Measurements from ENCODE around the gene SKA3. TPM values are rescaled to one million over a fixed set of nuclear protein-coding genes. Genes with fewer than 3 reads are reported as not detected.
"Not testable (repeated sequence)": the region's sequence is repeated elsewhere in the genome, so short reads cannot be mapped to it uniquely, and the experiment has no call there.

The SKA3 gene
- total RNA-seq = 3.1 to 4.7 TPM (median 4.2 TPM) in 3 replicates
- long read RNA-seq, partial matches to known transcripts = 0 of 9 reads
- long read RNA-seq, other reads (novel, unspliced or antisense) = 5 of 9 reads

GRCh38 chr13:21176215-21176981, at the start of gene SKA3, which contains the start of gene MRPL57:
SKA3 (minus strand) TSS chr13:21176552; CDS start chr13:21176477, 75 bp downstream.
MRPL57 (plus strand) TSS chr13:21176658; CDS start chr13:21176917, 259 bp downstream.
- H3K27ac Mint-ChIP-seq (ENCODE audit: unreplicated experiment) = peak within 1 kb of the TSS; percentile 94
- no peaks in the 10 kb centered on the region for H3K36me3 Mint-ChIP-seq (ENCODE audit: low read depth)
- no peaks in the 10 kb centered on the region for H3K9me3 Mint-ChIP-seq (ENCODE audit: low read depth)

GRCh38 chr13:21225082-21225481, 48.7 kb upstream of the SKA3 start:
- Mint-ChIP-seq H3K36me3 (ENCODE audit: low read depth) (peaks cover 2% of the 10 kb centered on the region), H3K27me3 (ENCODE audit: low read depth) (peaks cover 2% of the 10 kb centered on the region), H3K4me3 (ENCODE audit: unreplicated experiment) (no peak overlapping the region), H3K9me3 (ENCODE audit: low read depth) (peaks cover 16% of the 10 kb centered on the region), H3K4me1 (ENCODE audit: low read depth) (no peaks in the 10 kb centered on the region), H3K27ac (ENCODE audit: unreplicated experiment) (no peak overlapping the region)
- DNase-seq (ENCODE audit: low spot score) = no peak
- TF ChIP-seq CTCF (IDR thresholded peaks at IDR 0.05) = no peak

More at GRCh38 chr13:21176215-21176981, at the start of gene SKA3, which contains the start of gene MRPL57:
- H3K27me3 Mint-ChIP-seq (ENCODE audit: low read depth) = no peaks in the 10 kb centered on the region
- H3K4me3 Mint-ChIP-seq (ENCODE audit: unreplicated experiment) = peak within 1 kb of the TSS; percentile 98
- peaks cover 14% of the 10 kb centered on the region for H3K4me1 Mint-ChIP-seq (ENCODE audit: low read depth)
- peak; percentile 42 for TF ChIP-seq CTCF (IDR thresholded peaks at IDR 0.05)
- DNase-seq (ENCODE audit: low spot score) = peak; percentile 95

GRCh38 chr13:21221268-21221667, 44.9 kb upstream of the SKA3 start:
- Mint-ChIP-seq H3K9me3 (ENCODE audit: low read depth) (peaks cover 16% of the 10 kb centered on the region), H3K4me3 (ENCODE audit: unreplicated experiment) (no peak overlapping the region), H3K27ac (ENCODE audit: unreplicated experiment) (no peak overlapping the region), H3K4me1 (ENCODE audit: low read depth) (no peaks in the 10 kb centered on the region), H3K27me3 (ENCODE audit: low read depth) (peaks cover 4% of the 10 kb centered on the region), H3K36me3 (ENCODE audit: low read depth) (peaks cover 2% of the 10 kb centered on the region)
- no peak for TF ChIP-seq CTCF (IDR thresholded peaks at IDR 0.05)
- DNase-seq (ENCODE audit: low spot score) = no peak

GRCh38 chr13:21219716-21220115, 43.4 kb upstream of the SKA3 start:
- Mint-ChIP-seq H3K27me3 (ENCODE audit: low read depth) (peaks cover 15% of the 10 kb centered on the region), H3K9me3 (ENCODE audit: low read depth) (peaks cover 16% of the 10 kb centered on the region)
- H3K4me1 Mint-ChIP-seq (ENCODE audit: low read depth); H3K36me3 Mint-ChIP-seq (ENCODE audit: low read depth); DNase-seq (ENCODE audit: low spot score); H3K4me3 Mint-ChIP-seq (ENCODE audit: unreplicated experiment); H3K27ac Mint-ChIP-seq (ENCODE audit: unreplicated experiment): not testable (repeated sequence)

GRCh38 chr13:21219036-21219381, 42.7 kb upstream of the SKA3 start:
- no peak overlapping the region for H3K27ac Mint-ChIP-seq (ENCODE audit: unreplicated experiment)
- no peak for TF ChIP-seq CTCF (IDR thresholded peaks at IDR 0.05)

More at GRCh38 chr13:21219036-21219381, 42.7 kb upstream of the SKA3 start:
- peaks cover 19% of the 10 kb centered on the region for H3K27me3 Mint-ChIP-seq (ENCODE audit: low read depth)
- H3K36me3 Mint-ChIP-seq (ENCODE audit: low read depth) = peaks cover 2% of the 10 kb centered on the region
- peaks cover 16% of the 10 kb centered on the region for H3K9me3 Mint-ChIP-seq (ENCODE audit: low read depth)
- H3K4me1 Mint-ChIP-seq (ENCODE audit: low read depth) = no peaks in the 10 kb centered on the region
- no peak overlapping the region for H3K4me3 Mint-ChIP-seq (ENCODE audit: unreplicated experiment)
- DNase-seq (ENCODE audit: low spot score) = no peak
